KOPT-K1 (cell line): ENCODE data around the gene NPHP4.

Experiments
- H3K27ac ChIP-seq: fragments of 200-600 bp; sonication (generic); 2 replicates; pipeline ENCODE4 v1.5.1; 2016; ENCODE audit warnings: antibody characterized with exemption, mild to moderate bottlenecking, low read depth, low read length; ENCODE audit not compliant: poor library complexity, severe bottlenecking
- H3K36me3 ChIP-seq: fragments of 200-600 bp; sonication (generic); 2 replicates; pipeline ENCODE4 v1.5.1; 2017; ENCODE audit warnings: antibody characterized with exemption, mild to moderate bottlenecking, low read length, moderate library complexity; ENCODE audit not compliant: insufficient read depth
- H3K9me3 ChIP-seq: fragments of 200-600 bp; sonication (generic); 2 replicates; pipeline ENCODE4 v1.5.1; 2017; ENCODE audit warnings: antibody characterized with exemption, low read length, mild to moderate bottlenecking; ENCODE audit not compliant: insufficient read depth, poor library complexity, severe bottlenecking

Gene NPHP4

DNA sequence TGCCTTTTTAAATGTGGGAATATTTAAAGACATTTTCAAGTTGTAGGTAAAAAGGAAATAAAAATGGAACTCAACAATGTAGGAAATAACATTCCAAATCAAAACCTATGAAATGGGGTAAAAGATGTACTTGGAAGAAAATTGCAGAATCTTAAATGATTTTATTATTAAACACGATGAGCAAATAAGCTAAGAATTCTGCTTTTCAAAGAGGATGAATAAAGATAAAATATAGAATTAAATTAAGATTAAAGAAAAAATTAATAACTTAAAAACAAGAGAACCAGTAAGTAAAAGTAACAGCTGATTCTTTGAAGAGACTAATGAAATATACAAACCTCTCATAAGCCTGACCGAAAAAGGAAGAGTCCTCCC lies 74.0 kb downstream of the NPHP4 start:
- Histone ChIP-seq H3K9me3 (no peaks in the 10 kb centered on the region), H3K36me3 (peaks cover 11% of the 10 kb centered on the region; the same call in 1 of the 2 replicates), H3K27ac (no peak overlapping the region)

GRCh38 chr1:5917591-5918274 lies 74.5 kb downstream of the NPHP4 start:
- H3K27ac ChIP-seq = no peak overlapping the region
- H3K9me3 ChIP-seq = no peaks in the 10 kb centered on the region
- H3K36me3 ChIP-seq = peaks cover 8% of the 10 kb centered on the region; the same call in 1 of the 2 replicates

DNA sequence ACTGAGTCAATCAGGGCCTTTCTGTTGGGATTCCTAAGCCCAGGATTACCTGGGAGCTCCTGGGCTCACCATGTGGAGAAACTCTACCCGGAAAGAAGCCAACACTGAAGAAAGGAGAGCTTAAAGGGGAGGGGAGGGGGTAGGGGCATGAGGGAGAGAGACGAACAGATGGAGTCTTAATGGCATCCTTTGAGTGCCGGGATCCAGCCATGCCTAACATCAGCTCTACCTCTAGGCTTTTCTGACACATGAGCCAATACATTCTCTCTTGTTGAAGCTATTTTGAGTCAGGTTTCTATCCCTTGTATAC lies 75.0 kb downstream of the NPHP4 start:
- Histone ChIP-seq H3K27ac (no peak overlapping the region), H3K9me3 (no peaks in the 10 kb centered on the region), H3K36me3 (0 out of 2 replicates have a peak, but pooled peaks cover 7% of the 10 kb centered on the region)

DNA sequence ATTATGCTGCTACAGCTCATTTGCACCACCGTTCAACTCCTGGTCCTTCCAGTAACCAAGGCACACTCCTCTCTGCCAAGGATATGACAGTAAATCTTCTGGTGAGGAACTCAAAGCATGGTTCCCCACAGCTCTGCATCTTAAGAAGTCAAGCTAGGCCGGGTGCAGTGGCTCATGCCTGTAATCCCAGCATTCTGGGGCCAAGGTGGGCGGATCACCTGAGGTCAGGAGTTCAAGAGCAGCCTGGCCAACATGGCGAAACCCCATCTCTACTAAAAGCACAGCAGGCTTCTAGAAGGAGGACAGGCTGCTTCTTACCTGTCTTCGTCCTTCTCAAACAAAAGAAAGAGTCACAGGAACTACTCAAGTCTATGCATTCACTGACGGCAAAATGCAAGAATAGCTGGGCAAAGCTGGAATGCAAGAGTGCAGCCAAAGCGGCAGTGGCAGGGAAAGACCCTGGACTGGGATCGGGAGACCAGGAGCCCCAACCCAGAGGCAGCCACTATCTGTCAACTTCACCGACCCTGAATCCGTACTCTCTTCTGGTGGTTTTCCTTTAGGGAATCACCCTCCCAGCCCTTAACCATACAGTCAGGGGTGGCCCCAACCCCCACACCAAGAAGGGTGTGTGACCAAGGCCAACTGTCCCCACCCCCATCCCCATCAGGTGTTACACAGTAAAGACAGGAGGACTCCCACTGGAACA lies 75.5 kb downstream of the NPHP4 start:
- Histone ChIP-seq H3K9me3 (no peaks in the 10 kb centered on the region), H3K27ac (no peak overlapping the region), H3K36me3 (0 out of 2 replicates have a peak, but pooled peaks cover 3% of the 10 kb centered on the region)

DNA sequence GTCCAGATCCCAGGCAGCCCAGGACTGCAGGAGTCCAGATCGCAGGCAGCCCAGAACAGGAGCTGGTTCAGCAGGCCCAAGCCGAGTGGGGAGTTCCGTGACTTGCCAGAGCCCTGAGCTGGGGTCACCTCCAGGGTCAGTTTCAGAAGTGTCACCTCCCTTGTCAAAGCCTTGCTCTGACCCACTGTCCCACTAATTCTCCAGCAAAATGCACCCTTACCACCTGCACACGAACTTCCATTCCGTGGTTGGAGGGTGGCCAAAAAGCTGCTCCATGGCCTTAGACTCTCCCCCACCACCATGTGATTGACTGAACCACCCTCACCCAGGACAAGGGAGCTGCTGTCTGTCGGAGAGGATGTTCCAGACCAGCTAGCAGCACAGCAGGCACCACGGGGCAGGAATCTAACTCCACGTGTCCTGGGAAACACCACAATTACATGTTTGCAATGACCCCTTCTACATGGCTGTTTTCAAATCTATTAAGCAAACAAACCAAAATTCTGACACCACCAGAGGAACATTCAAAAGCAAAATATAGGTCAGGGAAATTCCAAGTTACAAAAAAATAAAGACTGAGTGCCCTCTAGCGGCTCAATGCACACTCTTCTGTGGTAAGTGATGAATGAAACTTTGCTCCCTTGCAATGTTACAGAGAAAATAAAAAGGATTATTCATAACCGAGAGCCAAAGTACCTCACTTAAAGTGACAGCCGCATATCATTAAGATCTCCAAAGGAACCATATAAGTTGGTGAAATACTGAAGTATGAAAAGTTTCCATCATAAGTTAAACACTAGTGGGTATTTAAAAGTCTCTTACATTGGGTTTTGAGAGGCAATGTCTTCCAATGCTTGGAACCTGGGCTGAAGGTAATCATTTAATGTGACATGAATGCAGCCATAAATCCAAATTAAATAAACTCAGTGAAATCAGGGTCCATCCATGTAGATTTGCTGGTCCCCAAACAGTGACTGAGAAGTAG lies 76.3 kb downstream of the NPHP4 start:
- H3K27ac ChIP-seq = no peak overlapping the region

DNA sequence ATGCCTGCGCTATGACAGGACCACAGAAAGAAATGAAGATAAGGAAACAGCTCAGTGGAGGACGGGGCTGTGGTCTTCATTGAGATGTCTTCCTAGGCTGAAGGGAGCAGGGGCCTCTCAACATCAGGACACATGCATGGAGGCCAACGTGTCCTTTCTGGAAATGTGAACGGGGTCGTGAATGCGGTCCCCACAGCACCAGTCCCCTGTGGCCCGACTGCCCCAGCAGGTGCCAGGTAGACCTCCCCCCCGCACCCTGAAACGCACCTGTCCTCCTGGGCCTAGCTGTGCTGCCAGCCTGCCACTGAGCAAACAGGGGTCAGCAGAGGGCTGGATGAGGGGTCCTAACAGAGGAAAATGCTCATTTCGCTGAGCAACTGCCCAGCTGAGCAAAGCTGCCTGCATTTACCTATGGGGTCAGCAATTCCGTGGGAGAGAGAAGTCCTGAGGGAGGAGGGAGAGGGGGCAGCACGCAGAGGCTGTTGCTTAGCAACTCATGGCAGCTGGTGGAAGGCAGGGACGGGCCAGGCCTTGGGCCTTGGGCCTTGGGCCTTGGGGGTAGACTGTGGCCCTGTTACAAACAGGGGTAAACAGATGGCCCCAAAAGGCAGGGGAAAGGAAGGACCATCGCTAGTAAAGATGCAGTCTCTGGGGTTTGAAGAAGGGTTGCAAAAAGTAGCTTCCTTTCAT lies 77.4 kb downstream of the NPHP4 start:
- H3K9me3 ChIP-seq = no peaks in the 10 kb centered on the region
- no peaks in the 10 kb centered on the region for H3K36me3 ChIP-seq
- no peak overlapping the region for H3K27ac ChIP-seq

More for the DNA sequence above, 76.3 kb downstream of the NPHP4 start:
- Histone ChIP-seq H3K36me3 (0 out of 2 replicates have a peak, but pooled peaks cover 3% of the 10 kb centered on the region), H3K9me3 (no peaks in the 10 kb centered on the region)

DNA sequence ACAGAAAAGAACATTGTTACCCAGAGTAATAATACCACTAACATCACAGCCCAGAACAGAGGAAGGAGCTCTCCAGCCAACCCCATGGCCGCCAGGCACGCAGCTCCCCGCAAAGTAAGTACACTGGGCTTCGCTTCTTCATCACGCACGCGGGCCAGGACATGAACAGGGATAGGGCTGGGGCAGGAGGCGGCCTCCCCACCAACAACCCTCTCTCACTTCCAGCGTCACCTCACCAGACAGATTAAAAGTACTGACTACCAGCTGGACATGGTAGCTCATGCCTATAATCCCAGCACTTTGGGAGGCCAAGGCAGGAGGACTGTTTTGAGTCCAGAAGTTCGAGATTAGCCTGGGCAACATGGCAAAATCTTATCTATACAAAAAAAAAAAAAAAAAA lies 78.3 kb downstream of the NPHP4 start:
- Histone ChIP-seq H3K36me3 (no peaks in the 10 kb centered on the region; the same call in 1 of the 2 replicates), H3K27ac (no peak overlapping the region), H3K9me3 (no peaks in the 10 kb centered on the region)

DNA sequence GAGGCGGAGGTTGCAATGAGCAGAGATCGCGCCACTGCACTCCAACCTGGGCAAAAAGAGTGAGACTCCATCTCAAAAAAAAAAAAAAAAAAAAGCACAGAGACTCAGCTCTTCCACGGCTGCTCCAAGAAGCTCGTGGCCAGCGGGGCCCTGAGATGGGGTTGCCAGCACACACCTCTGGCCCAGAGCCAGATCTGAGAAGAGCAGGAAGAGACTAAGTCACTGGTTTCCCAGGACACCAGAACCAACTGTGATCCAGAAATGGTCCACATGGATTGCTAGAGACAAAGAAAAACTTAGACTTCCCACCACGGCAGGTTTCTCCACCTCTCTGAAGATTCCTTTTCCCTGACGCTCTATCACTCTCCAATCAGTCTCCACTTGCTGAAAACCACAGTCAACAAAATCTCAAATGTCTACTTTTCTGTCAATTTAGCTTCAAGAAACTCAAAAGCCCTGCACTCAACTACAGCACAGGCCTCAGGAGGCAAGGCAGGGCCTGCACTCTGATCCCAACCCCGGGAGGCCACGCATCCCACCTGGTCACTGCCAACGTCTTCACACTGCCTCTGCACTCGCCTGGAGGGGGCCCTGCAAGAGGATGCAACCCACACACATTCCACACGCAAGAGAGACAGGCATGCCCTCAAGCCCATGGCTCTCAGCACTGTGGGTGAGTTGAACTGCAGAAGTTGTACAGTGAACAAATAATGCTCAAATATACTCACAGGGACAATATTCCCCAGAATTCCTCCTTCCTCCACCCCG lies 79.0 kb downstream of the NPHP4 start:
- H3K36me3 ChIP-seq = no peaks in the 10 kb centered on the region; the same call in 1 of the 2 replicates
- H3K27ac ChIP-seq = no peak overlapping the region
- H3K9me3 ChIP-seq = no peaks in the 10 kb centered on the region

- Histone ChIP-seq H3K36me3 (peaks cover 10% of the 10 kb centered on the region; the same call in 1 of the 2 replicates), H3K27ac (no peak overlapping the region), H3K9me3 (no peaks in the 10 kb centered on the region)
Observed at GRCh38 chr1:5911871-5912271, 80.4 kb downstream of the NPHP4 start.

GRCh38 chr1:5911157-5911556 lies 81.1 kb downstream of the NPHP4 start:
- Histone ChIP-seq H3K36me3 (peaks cover 17% of the 10 kb centered on the region; the same call in 1 of the 2 replicates), H3K9me3 (no peaks in the 10 kb centered on the region)

GRCh38 chr1:5910666-5911065 lies 81.6 kb downstream of the NPHP4 start:
- Histone ChIP-seq H3K27ac (no peak overlapping the region), H3K36me3 (peaks cover 19% of the 10 kb centered on the region; the same call in 1 of the 2 replicates), H3K9me3 (no peaks in the 10 kb centered on the region)

More at GRCh38 chr1:5911157-5911556, 81.1 kb downstream of the NPHP4 start:
- no peak overlapping the region for H3K27ac ChIP-seq

DNA sequence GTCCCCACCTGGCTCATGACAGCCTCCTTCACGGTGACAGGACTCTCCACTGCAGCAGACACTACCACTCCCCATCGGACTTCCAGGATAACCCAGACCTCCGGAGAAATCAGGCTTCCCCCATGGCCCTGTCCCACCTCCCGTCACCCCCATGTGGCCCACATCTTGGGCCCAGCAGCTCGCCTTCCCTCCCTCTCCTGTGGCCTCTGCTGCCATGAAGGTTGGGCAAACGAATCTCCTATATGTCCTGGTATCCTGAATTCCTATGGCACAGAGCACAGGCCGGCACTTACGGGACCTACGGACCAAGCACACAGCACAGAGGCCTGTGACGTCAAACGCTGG lies 82.0 kb downstream of the NPHP4 start:
- no peak overlapping the region for H3K27ac ChIP-seq
- no peaks in the 10 kb centered on the region for H3K9me3 ChIP-seq
- peaks cover 24% of the 10 kb centered on the region; the same call in 1 of the 2 replicates for H3K36me3 ChIP-seq

DNA sequence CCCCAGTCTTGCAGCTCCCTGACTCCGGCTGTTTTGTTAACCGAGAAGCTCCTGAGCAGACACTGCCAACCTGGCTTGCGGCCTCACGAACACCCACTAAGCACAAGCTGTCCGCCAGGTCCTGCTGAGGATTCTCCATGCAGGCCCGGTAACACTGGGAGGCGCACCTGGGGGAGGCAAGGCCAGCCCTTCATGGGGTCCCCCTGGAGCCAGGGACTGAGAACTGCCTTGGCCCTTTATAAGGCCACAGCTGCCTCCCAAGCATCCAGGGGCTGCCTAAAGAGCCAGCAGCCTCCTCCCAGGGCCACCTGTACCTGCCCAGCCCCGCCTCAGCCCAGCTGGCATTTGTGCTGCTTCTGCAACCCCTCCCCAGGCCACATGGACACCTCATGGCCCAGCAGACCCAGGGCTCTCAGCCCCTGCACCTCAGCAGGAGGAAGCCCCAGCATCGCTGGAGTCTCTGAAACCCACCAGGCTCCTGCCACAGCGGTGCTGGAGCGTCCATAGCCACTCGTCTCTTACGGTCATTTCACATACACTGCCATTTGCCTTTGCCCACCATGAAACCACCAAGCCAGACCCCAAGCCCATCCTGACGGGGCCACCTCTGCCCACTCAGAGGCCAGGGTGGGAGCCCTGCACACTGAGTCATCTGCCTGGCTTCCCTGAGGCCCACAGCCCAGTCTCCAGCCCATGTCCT lies 82.5 kb downstream of the NPHP4 start:
- Histone ChIP-seq H3K27ac (no peak overlapping the region), H3K36me3 (peaks cover 29% of the 10 kb centered on the region; the same call in 1 of the 2 replicates)

More for the DNA sequence above, 82.5 kb downstream of the NPHP4 start:
- H3K9me3 ChIP-seq = no peaks in the 10 kb centered on the region
